SIG-M5 treated with dmso at 0.1 percent for 504 hours (cell line): Measurements from ENCODE around the gene TOMM7.
"Not testable (repeated sequence)": the region's sequence is repeated elsewhere in the genome, so short reads cannot be mapped to it uniquely, and the experiment has no call there.

Experiments
- DNase-seq: peaks from one replicate; lab custom pipeline; 2025; ENCODE audit not compliant: unreplicated experiment; lab: John Stamatoyannopoulos, UW

Gene TOMM7

GRCh38 chr7:22826593-22826992 is 3.9 kb upstream of the TOMM7 start:
- no peak for DNase-seq

- no peak for DNase-seq
Measured at GRCh38 chr7:22824760-22825159, 2.1 kb upstream of the TOMM7 start.

- no peak for DNase-seq
Measured at GRCh38 chr7:22823142-22823497, 471 bp upstream of the TOMM7 start.

GRCh38 chr7:22821702-22822485 is 755 bp downstream of the TOMM7 start:
- DNase-seq, result no peak

- DNase-seq, result no peak
Measured at GRCh38 chr7:22819476-22819875, 3.2 kb downstream of the TOMM7 start.

- DNase-seq, result no peak
Measured at GRCh38 chr7:22814261-22815208, 8.1 kb downstream of the TOMM7 start.

- no peak for DNase-seq
Measured at GRCh38 chr7:22812353-22812752, 10.3 kb downstream of the TOMM7 start.

- no peak for DNase-seq
Measured at GRCh38 chr7:22811746-22812280, 10.8 kb downstream of the TOMM7 start.

GRCh38 chr7:22810843-22811242 is 11.8 kb downstream of the TOMM7 start:
- no peak for DNase-seq

- no peak for DNase-seq
Measured at GRCh38 chr7:22809902-22810642, 12.6 kb downstream of the TOMM7 start.

GRCh38 chr7:22808140-22808539 is 14.5 kb downstream of the TOMM7 start:
- DNase-seq, result no peak

GRCh38 chr7:22806752-22807151 is 15.9 kb downstream of the TOMM7 start:
- no peak for DNase-seq

GRCh38 chr7:22805227-22805626 is 17.4 kb downstream of the TOMM7 start:
- DNase-seq, result no peak

- not testable (repeated sequence) for DNase-seq
Measured at GRCh38 chr7:22802831-22803230, 19.8 kb downstream of the TOMM7 start.

GRCh38 chr7:22802426-22802825 is 20.2 kb downstream of the TOMM7 start:
- DNase-seq, result no peak

GRCh38 chr7:22801912-22802311 is 20.7 kb downstream of the TOMM7 start:
- DNase-seq, result no peak

GRCh38 chr7:22799633-22800032 is 23.0 kb downstream of the TOMM7 start:
- no peak for DNase-seq

- DNase-seq, result no peak
Measured at GRCh38 chr7:22793593-22794462, 28.8 kb downstream of the TOMM7 start.

- no peak for DNase-seq
Measured at GRCh38 chr7:22791204-22792158, 31.2 kb downstream of the TOMM7 start.
